GM12878 (cell line): ENCODE data around the gene MAPKAP1.

Experiments used
- CTCF ChIP-seq, 3 experiments: IDR thresholded peaks in 2 of 3; conservative IDR thresholded peaks in 1 of 3; 2 replicates each; pipeline ENCODE4 v1.5.1; 2011; ENCODE audit warnings: low read depth in 3 of 3, low read length in 3 of 3, mild to moderate bottlenecking in 3 of 3, control low read depth in 2 of 3, moderate library complexity in 2 of 3, inconsistent platforms in 1 of 3, mixed read lengths in 1 of 3; ENCODE audit not compliant: control insufficient read depth in 2 of 3, insufficient read depth in 1 of 3; ENCODE audit errors: extremely low read depth in 1 of 3
- E2F4 ChIP-seq: IDR thresholded peaks from 2 replicates; pipeline ENCODE4 v1.6.1; 2012; ENCODE audit warnings: low read depth, low read length, improper control_type of control experiment
- EP300 ChIP-seq, 2 experiments: fragments of 150-350 bp in 1 of 2; IDR thresholded peaks; 2 replicates each; pipeline ENCODE4 v1.6.1; 2011 to 2012; ENCODE audit warnings: low read depth in 2 of 2, low read length in 2 of 2, borderline replicate concordance in 1 of 2, improper control_type of control experiment in 1 of 2, inconsistent platforms in 1 of 2; ENCODE audit not compliant: control insufficient read depth in 1 of 2
- EZH2 ChIP-seq: IDR thresholded peaks from 2 replicates; pipeline ENCODE4 v1.6.1; 2012; ENCODE audit warnings: low read depth, mild to moderate bottlenecking, control low read depth, inconsistent platforms, low read length, borderline replicate concordance; ENCODE audit not compliant: control insufficient read depth
- FOXM1 ChIP-seq: IDR thresholded peaks from 2 replicates; pipeline ENCODE4 v1.6.1; 2012; ENCODE audit warnings: low read depth, mild to moderate bottlenecking, inconsistent platforms, low read length, moderate library complexity
- HDAC2 ChIP-seq: fragments of 200-600 bp; sonication (generic); IDR thresholded peaks from 2 replicates; pipeline ENCODE4 v1.6.1; 2017
- KDM1A ChIP-seq: fragments of 200-600 bp; sonication (generic); IDR thresholded peaks from 2 replicates; pipeline ENCODE4 v1.6.1; 2016; ENCODE audit warnings: borderline replicate concordance
- POLR2A ChIP-seq: IDR thresholded peaks from 2 replicates; pipeline ENCODE4 v1.6.1; 2011; ENCODE audit warnings: low read depth, mild to moderate bottlenecking, low read length
- POLR2AphosphoS5 ChIP-seq: IDR thresholded peaks from 2 replicates; pipeline ENCODE4 v1.6.1; 2011; ENCODE audit warnings: mild to moderate bottlenecking, low read length, inconsistent platforms
- RAD51 ChIP-seq: fragments of 450-650 bp; IDR thresholded peaks from 2 replicates; pipeline ENCODE4 v1.6.1; 2016; ENCODE audit warnings: moderate library complexity, mild to moderate bottlenecking, inconsistent platforms
- SPI1 ChIP-seq: IDR thresholded peaks from 2 replicates; pipeline ENCODE4 v1.6.1; 2011; ENCODE audit warnings: low read depth, mild to moderate bottlenecking, low read length, moderate library complexity, borderline replicate concordance; ENCODE audit not compliant: insufficient read depth
- TCF12 ChIP-seq: IDR thresholded peaks from 2 replicates; pipeline ENCODE4 v1.6.1; 2011; ENCODE audit warnings: low read depth, mild to moderate bottlenecking, low read length
- YY1 ChIP-seq: IDR thresholded peaks from 2 replicates; pipeline ENCODE4 v1.6.1; 2011; ENCODE audit warnings: low read depth, mild to moderate bottlenecking, low read length

DNA sequence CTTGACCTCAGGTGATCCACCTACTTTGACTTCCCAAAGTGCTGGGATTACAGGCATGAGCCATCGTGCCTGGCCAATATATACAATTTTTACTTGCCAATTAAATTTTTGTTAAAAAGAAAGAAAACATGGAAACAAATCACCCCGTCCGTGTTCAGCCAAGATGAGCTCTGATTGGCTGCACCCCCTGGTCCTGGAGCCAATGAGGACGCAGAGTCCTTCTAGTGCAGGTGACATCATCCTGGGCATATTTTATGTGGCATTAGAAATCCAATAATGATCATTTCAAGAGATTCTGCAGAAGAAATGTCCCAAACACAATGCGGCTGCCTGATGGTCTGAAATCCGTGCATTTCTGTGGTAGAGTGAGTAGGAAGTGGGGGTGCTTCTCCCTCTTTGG, 285.8 kb downstream of the MAPKAP1 start:
- TF ChIP-seq KDM1A (no peak), E2F4 (no peak), EP300 (IDR thresholded peaks at IDR 0.05; ENCODE audit: borderline replicate concordance in 1 of 2, control insufficient read depth in 1 of 2, low read depth in 2 of 2, low read length in 2 of 2) (no peak), YY1 (no peak), FOXM1 (no peak), EZH2 (no peak), POLR2A (no peak), SPI1 (no peak), CTCF (IDR thresholded peaks at IDR 0.05 in 2 of 3, conservative IDR thresholded peaks at IDR 0.05 in 1 of 3; ENCODE audit: control insufficient read depth in 2 of 3, extremely low read depth in 1 of 3, insufficient read depth in 1 of 3, low read depth in 3 of 3, low read length in 3 of 3) (no peak), TCF12 (no peak), POLR2AphosphoS5 (no peak), HDAC2 (no peak), RAD51 (no peak)
